MCF 10A (cell line): ENCODE measurements around the gene SP100. TPM values are rescaled to one million over a fixed set of nuclear protein-coding genes. Genes with fewer than 3 reads are reported as not detected.
"Not testable (repeated sequence)": the region's sequence is repeated elsewhere in the genome, so short reads cannot be mapped to it uniquely, and the experiment has no call there.

Experiments used
- BruUV-seq: library from RNA; stranded (reverse); fragments of 400-500 nt; replicated peaks from 2 replicates; lab custom pipeline; 2021; lab: Mats Ljungman, UMichigan
- CTCF ChIA-PET: fragments of 300-600 bp; sonication (Branson Sonifier 250); formaldehyde crosslinking; extraction: SDS; loops from one replicate; lab custom pipeline; 2021; ENCODE audit warnings: antibody characterized with exemption, inconsistent platforms; lab: Yijun Ruan, JAX
- POLR2A ChIA-PET: fragments of 300-600, 350-650 bp; sonication (Branson Sonifier 250); formaldehyde crosslinking; extraction: SDS; loops from one replicate; lab custom pipeline; 2020; ENCODE audit warnings: antibody characterized with exemption, inconsistent platforms; lab: Yijun Ruan, JAX
- DNase-seq: peaks from one replicate; pipeline ENCODE4 v3.0.0-alpha.2; 2018; ENCODE audit not compliant: unreplicated experiment
- H3K27ac Mint-ChIP-seq: one replicate; pipeline ENCODE4 v1.8.0; 2022; ENCODE audit warnings: mild to moderate bottlenecking, low read depth, mixed read lengths; ENCODE audit not compliant: unreplicated experiment
- H3K27me3 Mint-ChIP-seq: one replicate; pipeline ENCODE4 v1.8.0; 2022; ENCODE audit warnings: mixed read lengths; ENCODE audit not compliant: insufficient read depth, unreplicated experiment
- H3K36me3 Mint-ChIP-seq: one replicate; pipeline ENCODE4 v1.8.0; 2022; ENCODE audit warnings: mild to moderate bottlenecking, moderate library complexity, mixed read lengths; ENCODE audit not compliant: insufficient read depth, unreplicated experiment
- H3K4me1 Mint-ChIP-seq: one replicate; pipeline ENCODE4 v1.8.0; 2022; ENCODE audit warnings: mixed read lengths; ENCODE audit not compliant: insufficient read depth, unreplicated experiment
- H3K4me3 Mint-ChIP-seq: one replicate; pipeline ENCODE4 v1.8.0; 2022; ENCODE audit warnings: mild to moderate bottlenecking, moderate library complexity, mixed read lengths; ENCODE audit not compliant: unreplicated experiment
- H3K9me3 Mint-ChIP-seq: one replicate; pipeline ENCODE4 v1.8.0; 2022; ENCODE audit warnings: mixed read lengths; ENCODE audit not compliant: unreplicated experiment
- intact Hi-C: fragments of 100-400 bp; cut with micrococcal nuclease; formaldehyde crosslinking; loops from 2 replicates; pipeline ENCODE4 v1.14.1; 2022
- total RNA-seq: library from RNA; stranded (reverse); gene quantifications from 2 replicates; pipeline ENCODE4 v1.2.3, GENCODE V29; 2022
- TF ChIP-seq, protein P1 (sequence below): fragments of 200-600 bp; IDR thresholded peaks from one replicate; pipeline ENCODE4 v1.8.0; 2022; ENCODE audit warnings: antibody characterized with exemption, mild to moderate bottlenecking; ENCODE audit not compliant: unreplicated experiment

The SP100 gene
- total RNA-seq, 1 experiment from 2014 or later, result 54.5 TPM

DNA sequence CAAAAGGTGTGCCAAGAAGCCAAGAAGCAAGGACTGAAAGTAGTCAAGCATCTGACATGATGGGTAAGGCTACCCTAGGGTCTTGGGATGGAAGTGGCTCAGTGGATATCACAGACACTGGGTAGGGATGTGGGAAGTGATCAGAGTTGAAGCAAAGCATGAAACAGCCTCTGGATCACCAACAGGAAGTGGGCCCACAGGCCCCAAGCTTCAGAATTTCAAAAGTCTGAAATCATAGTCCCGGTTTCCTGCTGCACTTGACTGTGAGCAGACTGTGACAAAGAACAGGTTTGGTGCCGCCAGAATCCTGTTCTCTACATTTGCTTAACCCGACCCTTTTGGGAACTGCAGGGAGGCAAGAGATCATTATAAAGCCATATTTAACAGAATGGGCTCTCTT is 57.4 kb downstream of the SP100 start:
- ChIA-PET POLR2A (no interaction called here), CTCF (no interaction called here)
- intact Hi-C loops, result no loop called here
- no peak for DNase-seq
- Mint-ChIP-seq H3K4me1 (peaks cover 18% of the 10 kb centered on the region), H3K36me3 (peaks cover 36% of the 10 kb centered on the region), H3K4me3 (no peak overlapping the region), H3K27ac (no peak overlapping the region), H3K9me3 (no peaks in the 10 kb centered on the region), H3K27me3 (no peaks in the 10 kb centered on the region)
- TF ChIP-seq, protein P1, sequence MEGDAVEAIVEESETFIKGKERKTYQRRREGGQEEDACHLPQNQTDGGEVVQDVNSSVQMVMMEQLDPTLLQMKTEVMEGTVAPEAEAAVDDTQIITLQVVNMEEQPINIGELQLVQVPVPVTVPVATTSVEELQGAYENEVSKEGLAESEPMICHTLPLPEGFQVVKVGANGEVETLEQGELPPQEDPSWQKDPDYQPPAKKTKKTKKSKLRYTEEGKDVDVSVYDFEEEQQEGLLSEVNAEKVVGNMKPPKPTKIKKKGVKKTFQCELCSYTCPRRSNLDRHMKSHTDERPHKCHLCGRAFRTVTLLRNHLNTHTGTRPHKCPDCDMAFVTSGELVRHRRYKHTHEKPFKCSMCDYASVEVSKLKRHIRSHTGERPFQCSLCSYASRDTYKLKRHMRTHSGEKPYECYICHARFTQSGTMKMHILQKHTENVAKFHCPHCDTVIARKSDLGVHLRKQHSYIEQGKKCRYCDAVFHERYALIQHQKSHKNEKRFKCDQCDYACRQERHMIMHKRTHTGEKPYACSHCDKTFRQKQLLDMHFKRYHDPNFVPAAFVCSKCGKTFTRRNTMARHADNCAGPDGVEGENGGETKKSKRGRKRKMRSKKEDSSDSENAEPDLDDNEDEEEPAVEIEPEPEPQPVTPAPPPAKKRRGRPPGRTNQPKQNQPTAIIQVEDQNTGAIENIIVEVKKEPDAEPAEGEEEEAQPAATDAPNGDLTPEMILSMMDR, result no peak
- BruUV-seq, result no TSS peak

DNA sequence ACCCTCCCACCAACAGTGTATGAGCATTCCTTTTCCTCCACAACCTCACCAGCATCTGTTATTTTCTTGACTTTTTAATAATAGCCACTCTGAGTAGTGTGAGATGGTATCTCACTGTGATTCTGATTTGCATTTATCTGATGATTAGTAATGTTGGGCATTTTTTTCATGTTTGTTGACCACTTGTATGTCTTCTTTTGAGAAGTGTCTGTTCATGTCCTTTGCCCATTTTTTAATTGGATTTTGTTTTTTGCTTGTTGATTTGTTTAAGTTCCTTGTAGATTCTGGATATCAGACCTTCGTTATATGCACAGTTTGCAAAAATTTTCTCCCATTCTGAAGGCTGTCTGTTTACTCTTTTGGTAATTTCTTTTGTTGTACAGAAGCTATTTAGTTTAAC is 59.1 kb downstream of the SP100 start:
- no peak for DNase-seq
- Mint-ChIP-seq H3K27ac (no peak overlapping the region), H3K36me3 (peaks cover 19% of the 10 kb centered on the region), H3K9me3 (no peaks in the 10 kb centered on the region), H3K27me3 (no peaks in the 10 kb centered on the region), H3K4me3 (no peak overlapping the region), H3K4me1 (peaks cover 18% of the 10 kb centered on the region)
- intact Hi-C loops, result no loop called here
- CTCF ChIA-PET, result no interaction called here
- no TSS peak for BruUV-seq
- TF ChIP-seq, protein P1, result no peak
- POLR2A ChIA-PET, result no interaction called here

DNA sequence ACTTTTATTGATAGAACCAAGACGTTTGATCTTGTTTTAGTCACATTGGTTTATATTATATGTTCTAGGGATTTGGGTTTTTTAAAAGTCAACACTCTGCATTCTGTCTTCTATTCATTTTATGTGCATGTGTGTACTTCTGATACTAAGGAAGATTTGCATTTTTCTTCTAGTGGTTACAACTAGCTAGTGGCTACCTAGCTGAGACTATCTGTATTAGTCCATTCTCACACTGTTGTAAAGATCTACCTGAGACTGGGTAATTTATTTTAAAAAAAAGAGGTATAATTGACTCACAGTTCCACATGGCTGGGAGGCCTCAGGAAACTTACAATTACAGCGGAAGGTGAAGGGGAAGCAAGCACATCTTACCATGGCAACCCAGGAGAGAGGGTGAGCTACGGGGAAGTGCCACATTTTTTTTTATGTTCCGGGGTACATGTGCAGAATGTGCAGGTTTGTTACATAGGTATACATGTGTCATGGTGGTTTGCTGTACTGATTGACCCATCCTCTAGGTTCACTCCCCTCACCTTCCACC is 69.9 kb downstream of the SP100 start:
- no peaks in the 10 kb centered on the region for H3K4me1 Mint-ChIP-seq
- ChIA-PET CTCF (no interaction called here), POLR2A (no interaction called here)
- no peak overlapping the region for H3K4me3 Mint-ChIP-seq
- BruUV-seq, result no TSS peak
- intact Hi-C loops, result no loop called here
- no peak overlapping the region for H3K27ac Mint-ChIP-seq
- peaks cover 15% of the 10 kb centered on the region for H3K36me3 Mint-ChIP-seq
- peaks cover 15% of the 10 kb centered on the region for H3K9me3 Mint-ChIP-seq
- no peaks in the 10 kb centered on the region for H3K27me3 Mint-ChIP-seq
- no peak for DNase-seq
- TF ChIP-seq, protein P1, result no peak

DNA sequence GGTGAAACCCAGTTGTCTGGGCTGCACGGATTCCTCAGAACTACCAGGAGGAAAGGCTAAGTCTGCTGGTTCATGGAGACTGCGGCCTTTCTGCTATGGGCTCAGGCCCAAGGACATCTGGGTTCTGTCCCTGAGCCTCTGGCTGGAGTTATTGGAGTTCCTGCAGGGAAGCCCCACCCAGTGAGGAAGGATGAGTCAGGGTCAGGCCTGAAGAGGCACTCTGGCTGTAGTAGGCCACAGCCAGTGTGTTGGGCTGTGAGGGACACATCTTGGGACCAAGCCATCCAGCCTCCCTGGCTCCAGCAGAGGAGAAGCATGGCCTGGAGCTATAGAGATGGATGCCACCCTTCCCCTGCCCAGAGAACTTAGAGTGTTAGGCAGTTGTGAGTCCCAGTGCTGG is 75.2 kb downstream of the SP100 start:
- CTCF ChIA-PET, result interaction anchor here (0.5 kb wide), 1 partner anchor 96 kb away, joined by 3 read pairs; no protein-coding TSS in a partner anchor
- Mint-ChIP-seq H3K36me3 (peaks cover 42% of the 10 kb centered on the region), H3K27ac (peak overlapping the region; percentile 44), H3K9me3 (peaks cover 15% of the 10 kb centered on the region)
- H3K4me1 Mint-ChIP-seq, POLR2A ChIA-PET, H3K4me3 Mint-ChIP-seq, intact Hi-C loops, BruUV-seq, H3K27me3 Mint-ChIP-seq: not testable (repeated sequence)
- peak; percentile 6 for DNase-seq

DNA sequence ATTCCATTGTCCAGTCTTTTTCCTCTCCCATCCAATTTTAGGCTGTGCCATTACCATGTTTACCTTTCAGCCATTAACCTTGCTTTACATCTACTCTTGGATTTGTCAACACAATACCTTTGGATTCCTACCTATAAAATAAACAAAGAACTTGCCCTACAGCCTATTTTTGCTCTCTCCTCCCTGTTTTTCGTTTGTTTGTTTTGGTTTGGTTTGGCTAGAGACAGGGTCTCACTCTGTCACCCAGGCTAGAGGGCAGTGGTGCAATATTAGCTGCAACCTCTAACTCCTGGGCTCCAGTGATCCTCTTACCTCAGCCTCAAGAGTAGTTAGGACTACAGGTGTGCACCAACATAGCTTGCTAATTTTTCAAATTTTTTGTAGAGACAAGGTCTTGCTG is 76.1 kb downstream of the SP100 start:
- H3K36me3 Mint-ChIP-seq, result peaks cover 42% of the 10 kb centered on the region
- no peak for DNase-seq
- BruUV-seq, result no TSS peak
- H3K4me3 Mint-ChIP-seq, result no peak overlapping the region
- H3K27me3 Mint-ChIP-seq, result no peaks in the 10 kb centered on the region
- intact Hi-C loops, result no loop called here
- H3K9me3 Mint-ChIP-seq, result peaks cover 15% of the 10 kb centered on the region
- TF ChIP-seq, protein P1, result no peak
- ChIA-PET CTCF (no interaction called here), POLR2A (no interaction called here)
- no peaks in the 10 kb centered on the region for H3K4me1 Mint-ChIP-seq
- peak overlapping the region; percentile 44 for H3K27ac Mint-ChIP-seq
